Measurements from ENCODE around the gene TSPAN17. TPM values are rescaled to one million over a fixed set of nuclear protein-coding genes. Genes with fewer than 3 reads are reported as not detected.

TSPAN17 gene
- total and polyA plus RNA-seq, 2 experiments from 2014 or later: 27.9 to 33.4 TPM

DNA sequence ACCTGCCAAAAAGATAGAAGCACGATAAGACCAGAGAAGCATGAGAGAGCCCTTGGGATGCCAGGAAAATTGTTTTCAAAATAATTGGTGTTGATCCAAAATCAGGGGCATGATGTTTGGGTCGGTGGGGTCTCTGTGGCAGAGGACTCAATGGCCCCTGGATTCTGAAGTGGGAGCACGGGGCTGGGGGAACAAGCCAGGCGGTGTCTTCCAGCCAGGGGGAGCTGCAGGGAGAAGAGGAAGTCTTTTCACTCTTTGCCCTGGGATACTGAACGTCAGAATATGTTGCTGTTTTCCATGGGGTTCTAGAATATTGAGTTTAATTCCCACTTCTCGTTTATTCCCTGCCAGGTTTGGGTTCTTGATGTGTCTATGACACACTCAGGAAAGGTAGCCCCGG is 20.4 kb downstream of the TSPAN17 start:
- Histone ChIP-seq H3K36me3 (replicated peaks; ENCODE audit: insufficient read depth, low read depth) (no peaks in the 10 kb centered on the region), H4K20me1 (ENCODE audit: insufficient read depth, poor library complexity, severe bottlenecking) (no peaks in the 10 kb centered on the region), H3K4me3 (no peak overlapping the region), H2AFZ (no peak overlapping the region), H3K9me2 (replicated peaks; ENCODE audit: insufficient read depth) (no peaks in the 10 kb centered on the region), H3K9me3 (ENCODE audit: low read depth) (no peaks in the 10 kb centered on the region), H3K4me1 (ENCODE audit: insufficient read depth) (no peaks in the 10 kb centered on the region), H3K79me2 (no peaks in the 10 kb centered on the region), H3K4me2 (no peak overlapping the region), H3K27me3 (peaks cover 4% of the 10 kb centered on the region), H3K27ac (no peak overlapping the region)
- 78% methylated on average over 7 of the region's 7 CpGs for WGBS (ENCODE audit: low lambda C conversion rate, missing lambda C conversion rate)
- DNase-seq (ENCODE audit: low spot score): no peak
- no peak for TF ChIP-seq EZH2 (IDR thresholded peaks at IDR 0.05; ENCODE audit: borderline replicate concordance)
- TF ChIP-seq, protein P1, sequence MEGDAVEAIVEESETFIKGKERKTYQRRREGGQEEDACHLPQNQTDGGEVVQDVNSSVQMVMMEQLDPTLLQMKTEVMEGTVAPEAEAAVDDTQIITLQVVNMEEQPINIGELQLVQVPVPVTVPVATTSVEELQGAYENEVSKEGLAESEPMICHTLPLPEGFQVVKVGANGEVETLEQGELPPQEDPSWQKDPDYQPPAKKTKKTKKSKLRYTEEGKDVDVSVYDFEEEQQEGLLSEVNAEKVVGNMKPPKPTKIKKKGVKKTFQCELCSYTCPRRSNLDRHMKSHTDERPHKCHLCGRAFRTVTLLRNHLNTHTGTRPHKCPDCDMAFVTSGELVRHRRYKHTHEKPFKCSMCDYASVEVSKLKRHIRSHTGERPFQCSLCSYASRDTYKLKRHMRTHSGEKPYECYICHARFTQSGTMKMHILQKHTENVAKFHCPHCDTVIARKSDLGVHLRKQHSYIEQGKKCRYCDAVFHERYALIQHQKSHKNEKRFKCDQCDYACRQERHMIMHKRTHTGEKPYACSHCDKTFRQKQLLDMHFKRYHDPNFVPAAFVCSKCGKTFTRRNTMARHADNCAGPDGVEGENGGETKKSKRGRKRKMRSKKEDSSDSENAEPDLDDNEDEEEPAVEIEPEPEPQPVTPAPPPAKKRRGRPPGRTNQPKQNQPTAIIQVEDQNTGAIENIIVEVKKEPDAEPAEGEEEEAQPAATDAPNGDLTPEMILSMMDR (IDR thresholded peaks at IDR 0.05; ENCODE audit: poor library complexity): no peak
- TF ChIP-seq EZH2phosphoT487 (IDR thresholded peaks at IDR 0.05; ENCODE audit: low read depth, severe bottlenecking, unreplicated experiment): no peak

DNA sequence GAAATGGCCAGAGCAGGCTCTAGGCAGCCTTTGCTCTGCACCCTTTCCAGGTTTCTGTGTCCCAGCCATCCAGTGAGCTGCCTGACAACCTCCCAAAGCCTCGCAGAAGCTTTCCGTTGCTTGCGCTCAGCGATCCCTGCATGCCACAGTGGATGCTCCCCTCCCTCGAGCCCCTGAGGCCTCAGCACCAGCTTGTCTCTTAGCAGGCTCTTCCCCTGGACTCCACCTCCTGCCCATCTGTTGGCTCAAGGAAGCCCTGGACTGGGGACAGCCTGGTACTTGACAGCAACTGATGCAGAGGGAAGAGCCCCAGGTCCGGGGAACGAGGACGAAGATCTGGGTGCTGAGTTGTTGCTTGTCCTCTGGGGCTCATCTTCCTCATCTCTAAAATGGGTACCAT is 23.2 kb downstream of the TSPAN17 start:
- no peaks in the 10 kb centered on the region for H3K4me1 ChIP-seq (ENCODE audit: insufficient read depth)
- no peak overlapping the region for H3K27ac ChIP-seq
- H3K79me2 ChIP-seq: no peaks in the 10 kb centered on the region
- no peaks in the 10 kb centered on the region for H3K9me3 ChIP-seq (ENCODE audit: low read depth)
- no peaks in the 10 kb centered on the region for H4K20me1 ChIP-seq (ENCODE audit: insufficient read depth, poor library complexity, severe bottlenecking)
- H3K4me2 ChIP-seq: no peak overlapping the region
- TF ChIP-seq EZH2 (IDR thresholded peaks at IDR 0.05; ENCODE audit: borderline replicate concordance) (no peak), EZH2phosphoT487 (IDR thresholded peaks at IDR 0.05; ENCODE audit: low read depth, severe bottlenecking, unreplicated experiment) (no peak)
- TF ChIP-seq, protein P1 (IDR thresholded peaks at IDR 0.05; ENCODE audit: poor library complexity): no peak
- H3K9me2 ChIP-seq (replicated peaks; ENCODE audit: insufficient read depth): no peaks in the 10 kb centered on the region
- no peaks in the 10 kb centered on the region for H3K36me3 ChIP-seq (replicated peaks; ENCODE audit: insufficient read depth, low read depth)
- no peak overlapping the region for H3K4me3 ChIP-seq
- H3K27me3 ChIP-seq: peaks cover 4% of the 10 kb centered on the region
- WGBS (ENCODE audit: low lambda C conversion rate, missing lambda C conversion rate): 84% methylated on average over 8 of the region's 8 CpGs
- DNase-seq (ENCODE audit: low spot score): no peak
- H2AFZ ChIP-seq: no peak overlapping the region

DNA sequence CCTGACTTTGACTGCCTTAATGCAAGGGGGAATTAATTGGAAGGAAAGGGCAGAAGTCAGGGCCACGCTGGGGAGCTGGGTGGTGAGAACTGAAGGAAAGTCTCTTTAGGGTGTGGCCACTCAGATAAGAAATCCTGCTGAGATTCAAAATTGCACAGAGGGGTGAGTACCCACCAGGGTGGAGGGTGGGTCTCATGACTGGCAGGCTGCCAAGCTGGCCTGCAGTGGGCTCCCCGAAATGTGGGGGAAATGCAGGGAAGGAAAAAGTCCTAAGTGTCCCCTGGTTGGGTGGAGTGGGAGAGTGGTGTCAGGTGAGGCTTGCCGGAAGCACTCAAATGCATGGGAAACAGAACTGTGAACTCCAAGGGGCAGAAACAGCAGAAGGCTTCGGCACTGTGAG is 24.1 kb downstream of the TSPAN17 start:
- Histone ChIP-seq H3K9me3 (ENCODE audit: low read depth) (no peaks in the 10 kb centered on the region), H3K27ac (no peak overlapping the region), H3K9me2 (replicated peaks; ENCODE audit: insufficient read depth) (no peaks in the 10 kb centered on the region), H3K36me3 (replicated peaks; ENCODE audit: insufficient read depth, low read depth) (no peaks in the 10 kb centered on the region), H4K20me1 (ENCODE audit: insufficient read depth, poor library complexity, severe bottlenecking) (no peaks in the 10 kb centered on the region), H3K79me2 (no peaks in the 10 kb centered on the region), H2AFZ (no peak overlapping the region), H3K4me3 (no peak overlapping the region), H3K4me2 (no peak overlapping the region), H3K4me1 (ENCODE audit: insufficient read depth) (no peaks in the 10 kb centered on the region), H3K27me3 (peaks cover 4% of the 10 kb centered on the region)
- DNase-seq (ENCODE audit: low spot score): no peak
- WGBS (ENCODE audit: low lambda C conversion rate, missing lambda C conversion rate): 83% methylated on average over 4 of the region's 4 CpGs
- TF ChIP-seq EZH2 (IDR thresholded peaks at IDR 0.05; ENCODE audit: borderline replicate concordance) (no peak), EZH2phosphoT487 (IDR thresholded peaks at IDR 0.05; ENCODE audit: low read depth, severe bottlenecking, unreplicated experiment) (no peak)
- TF ChIP-seq, protein P1 (IDR thresholded peaks at IDR 0.05; ENCODE audit: poor library complexity): no peak

Data from hepatocyte (in vitro differentiated cells).